Hematopoietic multipotent progenitor cell (in vitro differentiated cells): ENCODE results near the gene BIN2. TPM values are rescaled to one million over a fixed set of nuclear protein-coding genes. Genes with fewer than 3 reads are reported as not detected.
"Not testable (repeated sequence)": the region's sequence is repeated elsewhere in the genome, so short reads cannot be mapped to it uniquely, and the experiment has no call there.

Experiments used
- DNase-seq, 3 donors: peaks; one replicate each; pipeline ENCODE4 v3.0.0-alpha.2; 2011 to 2015; ENCODE audit warnings: low read depth in 2 of 3, low spot score in 2 of 3
- total RNA-seq: library from RNA; depleted of rRNA; stranded (reverse); fragments of >200 nt; gene quantifications from one replicate; pipeline ENCODE4 v1.2.3, GENCODE V29; 2012

The BIN2 gene
- total RNA-seq, 1 donor, result 36.1 TPM

GRCh38 chr12:51265024-51265423 is 59.0 kb downstream of the BIN2 start:
- no peak for DNase-seq

GRCh38 chr12:51264297-51264696 is 59.7 kb downstream of the BIN2 start:
- no peak for DNase-seq

- no peak for DNase-seq
Measured at GRCh38 chr12:51263341-51263740, 60.6 kb downstream of the BIN2 start.

- peak in 2 of 3 donors; percentile 62 to 69 for DNase-seq
Measured at GRCh38 chr12:51262758-51263177, 61.2 kb downstream of the BIN2 start.

- DNase-seq, result not testable (repeated sequence)
Measured at GRCh38 chr12:51259600-51259999, 64.4 kb downstream of the BIN2 start.

GRCh38 chr12:51254536-51254935 is 69.4 kb downstream of the BIN2 start:
- DNase-seq, result no peak

GRCh38 chr12:51253276-51253675 is 70.7 kb downstream of the BIN2 start:
- DNase-seq, result no peak

- DNase-seq, result no peak
Measured at GRCh38 chr12:51247523-51248206, 76.3 kb downstream of the BIN2 start.

GRCh38 chr12:51246254-51246853 is 77.6 kb downstream of the BIN2 start:
- DNase-seq, result peak in 2 of 3 donors; percentile 46 to 65

- no peak for DNase-seq
Measured at GRCh38 chr12:51245476-51246253, 78.3 kb downstream of the BIN2 start.

GRCh38 chr12:51244269-51244668 is 79.7 kb downstream of the BIN2 start:
- DNase-seq, result no peak

GRCh38 chr12:51242876-51243275 is 81.1 kb downstream of the BIN2 start:
- no peak for DNase-seq

- no peak for DNase-seq
Measured at GRCh38 chr12:51242120-51242519, 81.9 kb downstream of the BIN2 start.

GRCh38 chr12:51240971-51241370 is 83.0 kb downstream of the BIN2 start:
- DNase-seq, result no peak

GRCh38 chr12:51238510-51239334 is 85.3 kb downstream of the BIN2 start, which contains the start of gene DAZAP2:
TSS of gene DAZAP2 (plus strand) at chr12:51238826. CDS start at chr12:51238908, 82 bp downstream.
- peak; percentile 89 to 97 (median 96) for DNase-seq

GRCh38 chr12:51238037-51238509 is 85.9 kb downstream of the BIN2 start:
- no peak for DNase-seq

- no peak for DNase-seq
Measured at GRCh38 chr12:51234530-51234929, 89.4 kb downstream of the BIN2 start.

- DNase-seq, result no peak
Measured at GRCh38 chr12:51232642-51233041, 91.3 kb downstream of the BIN2 start.
